Lower leg skin (tissue), 3 donors: Measurements from ENCODE around the gene APOA1.

Experiments used
- CTCF ChIP-seq, 3 donors: fragments of 450-650 bp; IDR thresholded peaks; one replicate each; pipeline ENCODE4 v1.5.1; 2016; ENCODE audit warnings: antibody characterized with exemption in 3 of 3, mild to moderate bottlenecking in 3 of 3, moderate library complexity in 2 of 3
- POLR2A ChIP-seq, 2 donors: fragments of 450-650 bp; IDR thresholded peaks; one replicate each; pipeline ENCODE4 v1.6.1; 2016 to 2017; ENCODE audit warnings: antibody characterized with exemption in 2 of 2, mild to moderate bottlenecking in 1 of 2, moderate library complexity in 1 of 2

GRCh38 chr11:116866804-116867455 lies 29.5 kb upstream of the APOA1 start:
- TF ChIP-seq POLR2A (IDR thresholded peaks at IDR 0.05) (no peak), CTCF (IDR thresholded peaks at IDR 0.05) (no peak)
